Spleen (tissue), 11 donors: ENCODE measurements around the gene CCDC78. TPM values are rescaled to one million over a fixed set of nuclear protein-coding genes. Genes with fewer than 3 reads are reported as not detected.

ENCODE experiments used
- DNase-seq: peaks from one replicate; pipeline ENCODE4 v3.0.0-alpha.2; 2020
- H3K27ac ChIP-seq, 8 donors: fragments of 200-600 bp; sonication (generic) in 7 of 8; 1 replicate in 4 of 8; 2 replicates in 4 of 8; pipeline versions ENCODE4 v1.5.0 to v1.8.0; 2016 to 2021; ENCODE audit warnings: inconsistent platforms in 4 of 8, mild to moderate bottlenecking in 4 of 8, moderate library complexity in 1 of 8
- H3K27me3 ChIP-seq, 7 donors: fragments of 200-600 bp; sonication (generic) in 6 of 7; replicated peaks in 1 of 7; 1 replicate in 4 of 7; 2 replicates in 3 of 7; pipeline versions ENCODE4 v1.5.0 to v1.8.0; 2016 to 2021; ENCODE audit warnings: inconsistent platforms in 3 of 7, mild to moderate bottlenecking in 1 of 7
- H3K36me3 ChIP-seq, 6 donors: fragments of 200-600 bp; sonication (generic) in 5 of 6; 1 replicate in 4 of 6; 2 replicates in 2 of 6; pipeline versions ENCODE4 v1.5.0 to v1.8.0; 2016 to 2021; ENCODE audit warnings: inconsistent platforms in 2 of 6
- H3K4me1 ChIP-seq, 6 donors: fragments of 200-600 bp; sonication (generic) in 5 of 6; 1 replicate in 3 of 6; 2 replicates in 3 of 6; pipeline versions ENCODE4 v1.5.0 to v1.8.0; 2016 to 2021; ENCODE audit warnings: inconsistent platforms in 3 of 6
- H3K4me3 ChIP-seq, 8 donors: fragments of 200-600 bp; sonication (generic) in 7 of 8; 1 replicate in 4 of 8; 2 replicates in 4 of 8; pipeline versions ENCODE4 v1.5.0 to v1.8.0; 2016 to 2021; ENCODE audit warnings: inconsistent platforms in 4 of 8, mild to moderate bottlenecking in 4 of 8, moderate library complexity in 2 of 8
- H3K9me3 ChIP-seq, 8 donors: fragments of 200-600 bp; sonication (generic) in 7 of 8; 1 replicate in 4 of 8; 2 replicates in 4 of 8; pipeline versions ENCODE4 v1.5.0 to v1.8.0; 2016 to 2021; ENCODE audit warnings: inconsistent platforms in 4 of 8
- CTCF ChIP-seq, 11 experiments: fragments of 200-600 bp in 7 of 11; fragments of 450-650 bp in 4 of 11; sonication (generic) in 4 of 11; IDR thresholded peaks in 8 of 11; conservative IDR thresholded peaks in 3 of 11; 1 replicate in 7 of 11; 2 replicates in 4 of 11; pipeline versions ENCODE4 v1.4.0 to v1.8.0; 2016 to 2021; ENCODE audit warnings: antibody characterized with exemption in 11 of 11, inconsistent platforms in 4 of 11, mild to moderate bottlenecking in 1 of 11
- POLR2A ChIP-seq, 3 donors: fragments of 450-650 bp; IDR thresholded peaks; one replicate each; pipeline ENCODE4 v1.5.1; 2017; ENCODE audit warnings: antibody characterized with exemption in 3 of 3, mild to moderate bottlenecking in 1 of 3
- POLR2AphosphoS5 ChIP-seq, 3 donors: sonication (generic); formaldehyde crosslinking; IDR thresholded peaks; one replicate each; pipeline ENCODE4 v1.5.1; 2017; ENCODE audit warnings: antibody characterized with exemption in 3 of 3
- WGBS, 5 donors: extraction: QIAGEN DNeasy Blood & Tissue Kit in 3 of 5; methylation state at CpG; one replicate each; pipeline versions ENCODE4 v1.1.5 to v1.1.7; 2013 to 2018; 5-methylcytosine and 5-hydroxymethylcytosine counted together
- intact Hi-C: fragments of 100-400 bp; cut with DNase I; formaldehyde crosslinking; loops from one replicate; pipeline ENCODE4 v1.15.0; 2023; ENCODE audit warnings: low total_unique reads
- polyA plus RNA-seq, 3 donors: library from polyadenylated mRNA; stranded (reverse); fragments of 200-250 nt; gene quantifications; one replicate each; pipeline ENCODE4 v1.2.1, GENCODE V29; 2013
- total RNA-seq, 7 donors: library from RNA; depleted of rRNA in 3 of 7; stranded (reverse); fragments of >200 nt in 3 of 7; fragmentation: NEBNext Ultra II Directional in 4 of 7; extraction: Animal tissue kit (Norgen Biotek cat#: 25700) in 4 of 7; gene quantifications; one replicate each; pipeline versions ENCODE4 v1.1.0 to v1.2.1, GENCODE V29; 2016 to 2021
- donor health status: healthy with polysubstance abuse.
- donor health status: DM: no; HTN: no; CAD: no; lungs with moderate emphysema.
- donor health status: DM: no; HTN: no; CAD: no.
- donor health status: Bipolar disorder and iron deficiency.
- donor health status: healthy.
- donor health status: DM: no; HTN: no; CAD: no.
- donor health status: DM: yes; HTN: yes; CAD: no.

CCDC78 gene
- total and polyA plus RNA-seq, 10 donors = 2.9 to 23.7 (median 7.2) TPM

- H3K27ac ChIP-seq = peak overlapping the region in 1 of 8 donors; percentile 90
- WGBS, 5 donors = 83 to 93% (median 89%) methylated on average over 35 to 36 of the region's 36 CpGs
- no peak for DNase-seq
- peaks cover 0 to 4% (median 0%) of the 10 kb centered on the region in 7 donors for H3K27me3 ChIP-seq
- intact Hi-C loops = no loop called here
- H3K36me3 ChIP-seq = peaks cover 0 to 51% (median 32%) of the 10 kb centered on the region in 6 donors
- H3K4me3 ChIP-seq = peak overlapping the region in 4 of 8 donors; percentile 73 to 93 (median 83)
- H3K9me3 ChIP-seq = no peaks in the 10 kb centered on the region
- TF ChIP-seq POLR2AphosphoS5 (IDR thresholded peaks at IDR 0.05) = peak in 1 of 3 donors; percentile 17
- TF ChIP-seq POLR2A (IDR thresholded peaks at IDR 0.05) = no peak
- no peak for TF ChIP-seq CTCF (IDR thresholded peaks at IDR 0.05 in 8 of 11, conservative IDR thresholded peaks at IDR 0.05 in 3 of 11)
- H3K4me1 ChIP-seq = peaks cover 30 to 81% (median 68%) of the 10 kb centered on the region in 6 donors
Measured at GRCh38 chr16:682493-683395, 43.5 kb downstream of the CCDC78 start.

GRCh38 chr16:681746-682427, 44.4 kb downstream of the CCDC78 start:
- Histone ChIP-seq H3K27me3 (peaks cover 0 to 13% (median 4%) of the 10 kb centered on the region in 7 donors), H3K27ac (peak overlapping the region in 2 of 8 donors; percentile 95 to 97), H3K4me1 (peaks cover 30 to 84% (median 70%) of the 10 kb centered on the region in 6 donors), H3K9me3 (no peaks in the 10 kb centered on the region), H3K36me3 (peaks cover 0 to 43% (median 25%) of the 10 kb centered on the region in 6 donors), H3K4me3 (peak overlapping the region in 3 of 8 donors; percentile 73 to 86 (median 77))
- no peak for DNase-seq
- WGBS, 5 donors = 78 to 86% (median 79%) methylated on average over 15 to 28 of the region's 28 CpGs
- intact Hi-C loops = no loop called here
- no peak for TF ChIP-seq CTCF (IDR thresholded peaks at IDR 0.05 in 8 of 11, conservative IDR thresholded peaks at IDR 0.05 in 3 of 11)
- no peak for TF ChIP-seq POLR2A (IDR thresholded peaks at IDR 0.05)
- TF ChIP-seq POLR2AphosphoS5 (IDR thresholded peaks at IDR 0.05) = peak in 1 of 3 donors; percentile 36

DNA sequence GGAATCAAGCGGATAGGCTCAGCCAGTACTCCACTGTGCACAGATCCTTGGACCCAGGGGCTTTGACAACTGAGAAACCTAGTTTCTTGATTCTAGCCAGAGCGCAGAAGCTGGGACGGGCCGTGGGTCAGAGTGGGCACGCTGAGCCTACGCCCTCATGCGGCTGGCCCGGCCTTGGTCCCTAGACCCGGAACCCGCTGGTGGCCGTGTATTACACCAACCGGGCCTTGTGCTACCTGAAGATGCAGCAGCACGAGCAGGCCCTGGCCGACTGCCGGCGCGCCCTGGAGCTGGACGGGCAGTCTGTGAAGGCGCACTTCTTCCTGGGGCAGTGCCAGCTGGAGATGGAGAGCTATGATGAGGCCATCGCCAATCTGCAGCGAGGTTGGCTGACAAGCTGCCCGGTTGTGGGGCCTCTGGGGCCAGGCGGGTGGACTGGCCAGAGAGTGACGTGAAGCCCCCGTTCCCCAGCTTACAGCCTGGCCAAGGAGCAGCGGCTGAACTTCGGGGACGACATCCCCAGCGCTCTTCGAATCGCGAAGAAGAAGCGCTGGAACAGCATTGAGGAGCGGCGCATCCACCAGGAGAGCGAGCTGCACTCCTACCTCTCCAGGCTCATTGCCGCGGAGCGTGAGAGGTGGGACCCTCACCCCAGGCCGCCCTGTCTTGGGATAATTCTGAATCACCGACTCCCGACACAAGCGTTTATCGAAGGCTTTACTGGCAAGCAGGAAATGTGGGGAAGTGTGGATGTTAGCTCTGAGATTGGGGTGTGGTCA, 45.1 kb downstream of the CCDC78 start:
- peak overlapping the region; percentile 64 to 97 (median 92) for H3K27ac ChIP-seq
- no peaks in the 10 kb centered on the region for H3K9me3 ChIP-seq
- H3K4me3 ChIP-seq = peak overlapping the region; percentile 65 to 93 (median 76)
- H3K27me3 ChIP-seq = peaks cover 0 to 20% (median 10%) of the 10 kb centered on the region in 7 donors
- H3K36me3 ChIP-seq = peaks cover 0 to 35% (median 19%) of the 10 kb centered on the region in 6 donors
- no peak for TF ChIP-seq POLR2A (IDR thresholded peaks at IDR 0.05)
- no peak for TF ChIP-seq CTCF (IDR thresholded peaks at IDR 0.05 in 8 of 11, conservative IDR thresholded peaks at IDR 0.05 in 3 of 11)
- peak in 2 of 3 donors; percentile 31 to 66 for TF ChIP-seq POLR2AphosphoS5 (IDR thresholded peaks at IDR 0.05)
- peak; percentile 82 for DNase-seq
- 47 to 90% (median 52%) methylated on average over 26 to 44 of the region's 44 CpGs for WGBS, 5 donors
- intact Hi-C loops = no loop called here
- H3K4me1 ChIP-seq = peaks cover 30 to 83% (median 70%) of the 10 kb centered on the region in 6 donors
